Gastroesophageal sphincter (tissue), 4 donors: ENCODE measurements around the gene DNALI1. TPM values are rescaled to one million over a fixed set of nuclear protein-coding genes. Genes with fewer than 3 reads are reported as not detected.

ENCODE experiments used
- ATAC-seq: fragments of 150-250 bp; one replicate; pipeline ENCODE4 v1.9.1; 2016; ENCODE audit warnings: mild to moderate bottlenecking, moderate library complexity
- H3K27ac ChIP-seq, 4 donors: fragments of 200-600 bp; sonication (generic) in 3 of 4; 1 replicate in 3 of 4; 2 replicates in 1 of 4; pipeline ENCODE4 v1.5.1; 2016 to 2019
- H3K27me3 ChIP-seq: fragments of 200-600 bp; sonication (generic); one replicate; pipeline ENCODE4 v1.5.1; 2019
- H3K36me3 ChIP-seq, 2 donors: fragments of 200-600 bp; sonication (generic); one replicate each; pipeline ENCODE4 v1.5.1; 2019; ENCODE audit warnings: control low read depth in 1 of 2
- H3K4me1 ChIP-seq, 3 donors: fragments of 200-600 bp; sonication (generic); 1 replicate in 2 of 3; 2 replicates in 1 of 3; pipeline ENCODE4 v1.5.1; 2016 to 2019; ENCODE audit warnings: control low read depth in 2 of 3
- H3K4me3 ChIP-seq, 2 donors: fragments of 200-600 bp; sonication (generic); one replicate each; pipeline ENCODE4 v1.5.1; 2019; ENCODE audit warnings: mild to moderate bottlenecking in 1 of 2, moderate library complexity in 1 of 2
- H3K9me3 ChIP-seq, 3 donors: fragments of 200-600 bp; sonication (generic); one replicate each; pipeline ENCODE4 v1.5.1; 2017 to 2019; ENCODE audit warnings: control low read depth in 2 of 3
- EP300 ChIP-seq: sonication (generic); formaldehyde crosslinking; IDR thresholded peaks from one replicate; pipeline ENCODE4 v1.6.1; 2017; ENCODE audit warnings: antibody characterized with exemption, mild to moderate bottlenecking
- POLR2A ChIP-seq, 2 donors: fragments of 450-650 bp; IDR thresholded peaks; one replicate each; pipeline ENCODE4 v1.6.1; 2017; ENCODE audit warnings: antibody characterized with exemption in 2 of 2, mild to moderate bottlenecking in 2 of 2, moderate library complexity in 1 of 2
- POLR2AphosphoS5 ChIP-seq: sonication (generic); formaldehyde crosslinking; IDR thresholded peaks from one replicate; pipeline ENCODE4 v1.6.1; 2017; ENCODE audit warnings: antibody characterized with exemption
- WGBS, 2 donors: methylation state at CpG; one replicate each; pipeline ENCODE4 v1.1.5; 2018; ENCODE audit warnings: low coverage in 1 of 2; 5-methylcytosine and 5-hydroxymethylcytosine counted together
- total RNA-seq, 4 donors: library from RNA; depleted of rRNA; stranded (reverse); fragments of >200 nt; gene quantifications; one replicate each; pipeline ENCODE4 v1.1.0, GENCODE V29; 2016
- TF ChIP-seq, protein P1 (sequence below), 4 experiments: fragments of 200-600 bp in 2 of 4; fragments of 450-650 bp in 2 of 4; sonication (generic) in 1 of 4; IDR thresholded peaks; one replicate each; pipeline ENCODE4 v1.5.1; 2017 to 2019; ENCODE audit warnings: antibody characterized with exemption in 4 of 4, mild to moderate bottlenecking in 2 of 4, moderate library complexity in 2 of 4

DNALI1 gene
- total RNA-seq, 4 donors from 2014 or later, result 10.2 to 15.7 (median 12.6) TPM

DNA sequence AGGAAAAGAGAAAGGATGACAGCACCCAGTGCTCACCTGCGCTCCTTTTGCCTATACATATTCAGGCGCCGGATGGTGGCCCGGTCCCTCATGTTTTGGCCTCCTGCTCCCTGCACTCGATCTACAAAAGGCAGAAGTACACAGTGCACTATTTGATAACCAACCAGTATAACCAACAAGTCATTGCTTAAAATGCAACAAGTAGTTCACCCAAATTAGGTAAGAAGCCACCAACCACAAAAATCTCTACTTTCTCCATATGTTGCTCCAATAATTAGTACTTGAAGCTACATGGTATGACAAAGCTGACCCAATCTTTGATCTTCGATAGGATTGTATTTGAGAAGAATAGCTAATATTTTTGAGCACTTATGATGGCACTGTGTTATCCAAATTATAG is 37.0 kb downstream of the DNALI1 start:
- no peak overlapping the region for H3K27ac ChIP-seq
- H3K9me3 ChIP-seq, result no peaks in the 10 kb centered on the region
- peaks cover 4 to 49% of the 10 kb centered on the region in 2 donors for H3K36me3 ChIP-seq
- WGBS, 2 donors, result 88 to 94% methylated on average over 5 to 6 of the region's 6 CpGs
- TF ChIP-seq POLR2AphosphoS5 (no peak), POLR2A (IDR thresholded peaks at IDR 0.05) (no peak), EP300 (no peak)
- TF ChIP-seq, protein P1, sequence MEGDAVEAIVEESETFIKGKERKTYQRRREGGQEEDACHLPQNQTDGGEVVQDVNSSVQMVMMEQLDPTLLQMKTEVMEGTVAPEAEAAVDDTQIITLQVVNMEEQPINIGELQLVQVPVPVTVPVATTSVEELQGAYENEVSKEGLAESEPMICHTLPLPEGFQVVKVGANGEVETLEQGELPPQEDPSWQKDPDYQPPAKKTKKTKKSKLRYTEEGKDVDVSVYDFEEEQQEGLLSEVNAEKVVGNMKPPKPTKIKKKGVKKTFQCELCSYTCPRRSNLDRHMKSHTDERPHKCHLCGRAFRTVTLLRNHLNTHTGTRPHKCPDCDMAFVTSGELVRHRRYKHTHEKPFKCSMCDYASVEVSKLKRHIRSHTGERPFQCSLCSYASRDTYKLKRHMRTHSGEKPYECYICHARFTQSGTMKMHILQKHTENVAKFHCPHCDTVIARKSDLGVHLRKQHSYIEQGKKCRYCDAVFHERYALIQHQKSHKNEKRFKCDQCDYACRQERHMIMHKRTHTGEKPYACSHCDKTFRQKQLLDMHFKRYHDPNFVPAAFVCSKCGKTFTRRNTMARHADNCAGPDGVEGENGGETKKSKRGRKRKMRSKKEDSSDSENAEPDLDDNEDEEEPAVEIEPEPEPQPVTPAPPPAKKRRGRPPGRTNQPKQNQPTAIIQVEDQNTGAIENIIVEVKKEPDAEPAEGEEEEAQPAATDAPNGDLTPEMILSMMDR (IDR thresholded peaks at IDR 0.05), result no peak
- no peak for ATAC-seq
- no peaks in the 10 kb centered on the region for H3K27me3 ChIP-seq
- H3K4me3 ChIP-seq, result no peak overlapping the region
- peaks cover 5 to 26% (median 5%) of the 10 kb centered on the region in 3 donors for H3K4me1 ChIP-seq

DNA sequence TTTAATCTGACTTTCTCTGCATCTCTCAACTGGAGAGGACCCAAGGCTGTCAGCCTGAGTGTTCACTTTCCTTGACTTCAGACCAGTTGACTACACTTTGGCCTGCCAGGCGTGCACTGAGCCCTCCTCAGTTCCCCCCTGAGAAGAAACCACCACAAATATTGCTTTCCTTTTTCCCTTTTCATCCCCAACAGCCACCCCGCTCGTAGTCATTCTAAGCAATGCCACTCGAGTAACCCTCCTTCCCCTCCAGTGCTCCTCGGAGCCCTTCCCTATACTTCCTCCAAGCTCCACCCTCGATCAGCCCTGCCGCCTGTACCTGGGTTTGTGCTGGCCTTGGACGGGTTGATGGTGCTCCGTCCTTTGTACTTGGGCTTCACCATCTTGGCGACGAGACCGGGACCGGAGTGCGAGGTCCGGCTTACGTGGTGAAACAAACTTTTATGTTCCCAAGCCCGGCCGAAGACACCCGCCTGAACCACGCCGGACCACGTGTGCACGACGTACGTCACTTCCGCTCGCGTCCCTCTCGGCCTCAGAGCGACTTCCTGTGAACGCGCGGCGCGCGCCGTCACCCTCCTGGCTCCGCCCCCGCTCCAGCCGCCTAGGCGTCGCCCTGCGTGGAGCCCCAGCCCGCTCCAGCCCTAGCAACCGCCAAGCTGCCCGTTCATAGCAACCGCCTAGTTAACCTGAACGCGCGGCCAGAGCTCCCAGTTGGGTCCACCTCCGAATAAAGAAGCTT is 38.9 kb downstream of the DNALI1 start, which contains the start of gene GNL2:
TSS of gene GNL2 (minus strand) at position 498 of the 742 bp plus-strand sequence. CDS start at position 383, 115 bp downstream.
- H3K4me1 ChIP-seq, result peaks cover 5 to 26% (median 5%) of the 10 kb centered on the region in 3 donors
- H3K4me3 ChIP-seq, result peak within 1 kb of the TSS; percentile 56 to 79
- ATAC-seq, result peak; percentile 100
- H3K27ac ChIP-seq, result peak within 1 kb of the TSS; percentile 3 to 88 (median 86)
- H3K27me3 ChIP-seq, result no peaks in the 10 kb centered on the region
- WGBS, 2 donors, result 0% methylated on average over 1 to 14 of the region's 51 CpGs
- no peaks in the 10 kb centered on the region for H3K9me3 ChIP-seq
- peaks cover under 1 to 31% of the 10 kb centered on the region in 2 donors for H3K36me3 ChIP-seq
- TF ChIP-seq POLR2A (IDR thresholded peaks at IDR 0.05), result peak; percentile 84 to 85
- TF ChIP-seq, protein P1 (IDR thresholded peaks at IDR 0.05), result no peak
- peak; percentile 96 for TF ChIP-seq POLR2AphosphoS5
- TF ChIP-seq EP300, result no peak

DNA sequence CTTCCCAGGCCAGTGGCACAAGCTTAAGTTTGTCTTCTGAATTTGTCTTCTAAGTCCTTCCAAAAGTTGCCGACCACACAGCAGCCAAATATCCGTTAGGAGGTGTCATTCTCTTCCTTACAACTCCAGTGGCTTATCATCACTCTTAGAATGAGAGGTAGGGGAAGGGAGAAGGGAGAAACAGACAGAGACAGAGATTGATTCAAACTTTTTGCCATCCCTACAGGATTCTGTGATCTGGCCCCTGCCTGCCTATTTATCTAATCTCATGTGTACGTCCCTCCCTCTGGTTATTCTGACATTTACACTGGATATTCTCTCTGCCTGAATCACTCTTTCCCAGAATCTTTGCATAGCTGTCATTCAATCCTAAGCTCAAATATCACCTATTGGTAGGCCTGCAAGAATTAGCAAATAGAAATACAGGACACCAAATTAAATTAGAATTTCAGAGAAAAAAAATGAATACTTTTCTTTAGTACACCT is 39.5 kb downstream of the DNALI1 start:
- no peak for TF ChIP-seq POLR2A (IDR thresholded peaks at IDR 0.05)
- Histone ChIP-seq H3K4me1 (peaks cover 5 to 26% (median 5%) of the 10 kb centered on the region in 3 donors), H3K4me3 (peak overlapping the region; percentile 56 to 79), H3K9me3 (no peaks in the 10 kb centered on the region), H3K36me3 (peaks cover 0 to 24% of the 10 kb centered on the region in 2 donors), H3K27ac (peak overlapping the region; percentile 3 to 88 (median 86)), H3K27me3 (no peaks in the 10 kb centered on the region)
- WGBS, 2 donors, result 0% methylated on average over 2 of the region's 3 CpGs; no CpG with 5 or more reads in 1 of the 2 donors
- ATAC-seq, result no peak

DNA sequence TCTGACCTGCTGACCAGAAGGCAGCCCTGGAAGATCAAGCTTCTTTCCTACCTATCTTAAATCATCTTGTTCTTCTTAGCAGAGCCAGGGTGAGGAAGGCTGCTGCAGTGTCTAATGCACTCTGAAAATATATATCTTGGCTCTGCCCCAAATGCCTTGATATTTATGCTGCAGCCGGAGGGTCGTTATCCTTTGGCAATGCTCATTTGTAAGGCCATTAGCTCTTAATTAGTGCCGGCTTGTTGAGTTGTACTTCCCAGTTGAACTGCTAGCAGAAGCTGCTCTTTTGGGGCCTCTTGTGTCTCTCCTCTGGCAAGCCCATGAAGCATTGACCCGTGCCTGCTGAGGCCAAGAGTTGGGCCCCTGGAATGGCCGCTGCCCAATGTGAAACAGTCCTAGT is 43.2 kb downstream of the DNALI1 start:
- Histone ChIP-seq H3K4me1 (peaks cover 0 to 8% (median 0%) of the 10 kb centered on the region in 3 donors), H3K27ac (no peak overlapping the region), H3K4me3 (no peak overlapping the region), H3K36me3 (no peaks in the 10 kb centered on the region), H3K27me3 (peaks cover 9% of the 10 kb centered on the region), H3K9me3 (no peaks in the 10 kb centered on the region)
- TF ChIP-seq POLR2AphosphoS5, result no peak
- no peak for TF ChIP-seq EP300
- TF ChIP-seq POLR2A (IDR thresholded peaks at IDR 0.05), result no peak
- TF ChIP-seq, protein P1 (IDR thresholded peaks at IDR 0.05), result no peak
- ATAC-seq, result no peak
- 37 to 82% methylated on average over 2 to 3 of the region's 5 CpGs for WGBS, 2 donors

DNA sequence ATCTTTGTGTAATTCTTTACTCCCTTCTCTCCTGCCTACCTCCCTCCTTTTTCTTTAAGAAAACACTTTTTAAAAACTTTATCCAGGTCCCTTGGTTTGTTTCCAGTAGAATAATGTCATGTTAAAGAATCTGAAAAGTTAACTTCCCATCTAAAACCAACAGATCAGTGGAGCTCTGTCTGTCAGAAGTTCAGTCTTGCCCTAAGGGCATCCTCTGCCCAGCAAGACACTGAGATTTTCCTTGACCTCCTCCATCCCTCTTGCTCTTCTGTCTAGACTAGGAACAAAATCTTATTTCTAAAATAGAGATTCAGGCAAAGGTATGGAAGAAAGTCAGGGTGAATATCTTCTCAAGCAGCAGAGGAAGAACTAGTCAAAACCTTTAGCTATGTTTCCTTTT is 44.7 kb downstream of the DNALI1 start:
- H3K4me3 ChIP-seq, result no peak overlapping the region
- no peak overlapping the region for H3K27ac ChIP-seq
- H3K36me3 ChIP-seq, result no peaks in the 10 kb centered on the region
- no peaks in the 10 kb centered on the region for H3K9me3 ChIP-seq
- peaks cover 14% of the 10 kb centered on the region for H3K27me3 ChIP-seq
- no peak for TF ChIP-seq POLR2AphosphoS5
- TF ChIP-seq, protein P1 (IDR thresholded peaks at IDR 0.05), result no peak
- TF ChIP-seq EP300, result no peak
- TF ChIP-seq POLR2A (IDR thresholded peaks at IDR 0.05), result no peak
- no peak for ATAC-seq
- H3K4me1 ChIP-seq, result peaks cover 0 to under 1% (median 0%) of the 10 kb centered on the region in 3 donors
